HEK293 (cell line): Measurements from ENCODE around the gene PRSS22.

Experiments
- CTCF ChIA-PET: fragments of 350-600 bp; formaldehyde crosslinking; extraction: SDS; loops from one replicate; lab custom pipeline; 2021; ENCODE audit warnings: antibody characterized with exemption; lab: Yijun Ruan, JAX
- POLR2A ChIA-PET: fragments of 300-600 bp; formaldehyde crosslinking; extraction: SDS; loops from one replicate; lab custom pipeline; 2020; ENCODE audit warnings: antibody characterized with exemption, inconsistent platforms; lab: Yijun Ruan, JAX
- H3K27ac ChIP-seq: fragments of 200-500 bp; sonication (Bioruptor generic); 2 replicates; pipeline ENCODE4 v1.5.1; 2014; ENCODE audit warnings: low read depth, low read length, control low read depth, inconsistent platforms; ENCODE audit errors: extremely low read depth
- H3K36me3 ChIP-seq, 2 experiments: fragments of 200-500 bp in 1 of 2; sonication (Bioruptor generic) in 1 of 2; 1 replicate in 1 of 2; 2 replicates in 1 of 2; pipeline ENCODE4 v1.5.1; 2014 to 2017; ENCODE audit warnings: inconsistent platforms in 2 of 2, low read length in 2 of 2; ENCODE audit not compliant: control insufficient read depth in 2 of 2, insufficient read depth in 1 of 2
- H3K4me1 ChIP-seq: fragments of 200-500 bp; sonication (Bioruptor generic); 2 replicates; pipeline ENCODE4 v1.5.1; 2014; ENCODE audit warnings: mild to moderate bottlenecking, low read length, inconsistent platforms; ENCODE audit not compliant: control insufficient read depth, insufficient read depth
- H3K4me3 ChIP-seq: 2 replicates; pipeline ENCODE4 v1.5.1; 2011; ENCODE audit warnings: low read depth, mild to moderate bottlenecking, control low read depth, low read length, moderate library complexity
- H3K9me3 ChIP-seq: fragments of 200-500 bp; sonication (Bioruptor generic); 2 replicates; pipeline ENCODE4 v1.5.1; 2014; ENCODE audit warnings: low read depth, low read length, inconsistent platforms; ENCODE audit not compliant: control insufficient read depth, insufficient read depth
- ATF2 ChIP-seq: fragments of 450-650 bp; formaldehyde crosslinking; IDR thresholded peaks from 2 replicates; pipeline ENCODE4 v1.5.1; 2016; ENCODE audit warnings: missing biosample characterization, missing genetic modification characterization, low read depth
- FEZF1 ChIP-seq: fragments of 450-650 bp; formaldehyde crosslinking; IDR thresholded peaks from 2 replicates; pipeline ENCODE4 v1.5.1; 2016; ENCODE audit warnings: missing biosample characterization, missing genetic modification characterization
- HIC1 ChIP-seq: fragments of 450-650 bp; formaldehyde crosslinking; IDR thresholded peaks from 2 replicates; pipeline ENCODE4 v1.5.1; 2016; ENCODE audit warnings: missing biosample characterization, missing genetic modification characterization
- KLF16 ChIP-seq: fragments of 450-650 bp; formaldehyde crosslinking; IDR thresholded peaks from 2 replicates; pipeline ENCODE4 v1.5.1; 2017; ENCODE audit warnings: missing biosample characterization, missing genetic modification characterization
- REST ChIP-seq: fragments of 450-650 bp; formaldehyde crosslinking; IDR thresholded peaks from 2 replicates; pipeline ENCODE4 v1.5.1; 2016; ENCODE audit warnings: missing biosample characterization, missing genetic modification characterization
- TRIM28 ChIP-seq: IDR thresholded peaks from 2 replicates; pipeline ENCODE4 v1.6.1; 2011; ENCODE audit warnings: low read length, control low read depth, borderline replicate concordance
- ZFHX2 ChIP-seq: fragments of 450-650 bp; formaldehyde crosslinking; conservative IDR thresholded peaks from 2 replicates; pipeline ENCODE4 v1.5.1; 2016; ENCODE audit warnings: missing biosample characterization, missing genetic modification characterization
- ZNF114 ChIP-seq: fragments of 450-650 bp; formaldehyde crosslinking; IDR thresholded peaks from 2 replicates; pipeline ENCODE4 v1.5.0; 2017; ENCODE audit warnings: missing biosample characterization, missing genetic modification characterization
- ZNF266 ChIP-seq: fragments of 450-650 bp; formaldehyde crosslinking; IDR thresholded peaks from 2 replicates; pipeline ENCODE4 v1.5.1; 2016; ENCODE audit warnings: missing biosample characterization, missing genetic modification characterization, low read depth
- ZNF292 ChIP-seq: fragments of 450-650 bp; formaldehyde crosslinking; IDR thresholded peaks from 2 replicates; pipeline ENCODE4 v1.5.1; 2016; ENCODE audit warnings: low read depth, missing biosample characterization, missing genetic modification characterization, borderline replicate concordance
- ZNF354C ChIP-seq: fragments of 450-650 bp; formaldehyde crosslinking; IDR thresholded peaks from 2 replicates; pipeline ENCODE4 v1.5.1; 2016; ENCODE audit warnings: missing biosample characterization, missing genetic modification characterization, low read depth, borderline replicate concordance
- ZNF488 ChIP-seq: fragments of 450-650 bp; formaldehyde crosslinking; IDR thresholded peaks from 2 replicates; pipeline ENCODE4 v1.5.1; 2016; ENCODE audit warnings: missing biosample characterization, missing genetic modification characterization
- ZNF529 ChIP-seq: fragments of 450-650 bp; formaldehyde crosslinking; IDR thresholded peaks from 2 replicates; pipeline ENCODE4 v1.5.1; 2017; ENCODE audit warnings: missing genetic modification characterization, missing biosample characterization; ENCODE audit not compliant: insufficient replicate concordance
- ZNF600 ChIP-seq: fragments of 450-650 bp; formaldehyde crosslinking; IDR thresholded peaks from 2 replicates; pipeline ENCODE4 v1.5.1; 2016; ENCODE audit warnings: missing biosample characterization, missing genetic modification characterization
- ZNF639 ChIP-seq: fragments of 450-650 bp; formaldehyde crosslinking; IDR thresholded peaks from 2 replicates; pipeline ENCODE4 v1.5.1; 2016; ENCODE audit warnings: missing biosample characterization, missing genetic modification characterization
- ZNF645 ChIP-seq: fragments of 450-650 bp; formaldehyde crosslinking; IDR thresholded peaks from 2 replicates; pipeline ENCODE4; 2016; ENCODE audit warnings: missing biosample characterization, missing genetic modification characterization
- ZNF664 ChIP-seq: fragments of 450-650 bp; formaldehyde crosslinking; IDR thresholded peaks from 2 replicates; pipeline ENCODE4 v1.5.1; 2016; ENCODE audit warnings: missing biosample characterization, missing genetic modification characterization
- ZNF837 ChIP-seq: fragments of 450-650 bp; formaldehyde crosslinking; IDR thresholded peaks from 2 replicates; pipeline ENCODE4 v1.5.1; 2016; ENCODE audit warnings: missing biosample characterization, missing genetic modification characterization

Gene PRSS22

GRCh38 chr16:2895813-2896212 lies 37.8 kb upstream of the PRSS22 start (continued):
- no peak for TF ChIP-seq ZNF664 (tag by site-specific recombination)
- no peak for TF ChIP-seq ZNF488 (tag by site-specific recombination)
- no peak for TF ChIP-seq TRIM28
- no peak for TF ChIP-seq ZNF837 (tag by site-specific recombination)
- 0 out of 2 replicates have a peak, but pooled peaks have one; percentile 62 for TF ChIP-seq ZNF600 (tag by site-specific recombination)
- TF ChIP-seq, all 188 proteins: peak for 11

GRCh38 chr16:2894231-2894630 lies 36.3 kb upstream of the PRSS22 start:
- Histone ChIP-seq H3K27ac (no peak overlapping the region), H3K36me3 (peaks cover 0 to 32% of the 10 kb centered on the region in 2 experiments; a peak in 1 of 3 replicates), H3K4me1 (peaks cover 3% of the 10 kb centered on the region; the same call in 1 of the 2 replicates), H3K9me3 (no peaks in the 10 kb centered on the region), H3K4me3 (no peak overlapping the region)
- TF ChIP-seq ZNF292 (tag by site-specific recombination) (no peak), ZNF354C (tag by site-specific recombination) (no peak), ZFHX2 (tag by site-specific recombination) (0 out of 2 replicates have a peak, but pooled peaks have one; percentile 12)
- CTCF ChIA-PET, result no interaction called here
- POLR2A ChIA-PET, result interaction anchor here (0.7 to 1.7 kb wide), 2 partner anchors 8 to 11 kb away, joined by 5 to 6 read pairs; partner anchors contain the start of gene FLYWCH2

GRCh38 chr16:2884041-2884451 lies 26.1 kb upstream of the PRSS22 start:
- H3K4me3 ChIP-seq, result peak overlapping the region; percentile 95

More at GRCh38 chr16:2884041-2884451, 26.1 kb upstream of the PRSS22 start:
- CTCF ChIA-PET, result interaction anchor here (1.9 to 2.6 kb wide), 2 partner anchors 16 to 19 kb away, joined by 9 to 13 read pairs; no protein-coding TSS in a partner anchor
- TF ChIP-seq KLF16 (tag by site-specific recombination) (no peak), ZNF645 (tag by site-specific recombination) (no peak), ATF2 (tag by site-specific recombination) (no peak), ZNF639 (no peak), HIC1 (tag by site-specific recombination) (no peak), REST (tag by site-specific recombination) (no peak), FEZF1 (tag by site-specific recombination) (no peak), ZNF266 (tag by site-specific recombination) (no peak), ZNF529 (tag by site-specific recombination) (no peak), ZNF114 (tag by site-specific recombination) (no peak)
- H3K4me1 ChIP-seq, result no peaks in the 10 kb centered on the region
- H3K27ac ChIP-seq, result no peak overlapping the region
- H3K36me3 ChIP-seq, result no peaks in the 10 kb centered on the region; a peak in 1 of 3 replicates
- no peaks in the 10 kb centered on the region for H3K9me3 ChIP-seq
- POLR2A ChIA-PET, result interaction anchor here (1.1 to 2.6 kb wide), 9 partner anchors 8 to 281 kb away, joined by 3 to 40 read pairs (median 5); partner anchors contain the start of gene FLYWCH1
